Endothelial cell of umbilical vein (primary cell): ENCODE data around the gene MRPL34. TPM values are rescaled to one million over a fixed set of nuclear protein-coding genes. Genes with fewer than 3 reads are reported as not detected.

ENCODE experiments used
- BruUV-seq: library from RNA; stranded (reverse); fragments of 400-500 nt; replicated peaks from 2 replicates; lab custom pipeline; 2021; lab: Mats Ljungman, UMichigan
- CTCF ChIA-PET: fragments of 300-600, 350-600 bp; sonication (Branson Sonifier 250); formaldehyde crosslinking; loops from one replicate; lab custom pipeline; 2021; ENCODE audit warnings: antibody characterized with exemption, inconsistent platforms; lab: Charles Lee
- POLR2A ChIA-PET: fragments of 300-600, 350-600 bp; sonication (Branson Sonifier 250); formaldehyde crosslinking; loops from one replicate; lab custom pipeline; 2021; ENCODE audit warnings: antibody characterized with exemption, inconsistent platforms; lab: Charles Lee
- DNase-seq: peaks from one replicate; pipeline ENCODE4 v3.0.0-alpha.2; 2011; ENCODE audit warnings: low read depth, low spot score
- FAIRE-seq: peaks from 2 replicates; lab custom pipeline; 2011; peaks lifted over from hg19 to GRCh38; lab: Jason Lieb, UNC
- H2AFZ ChIP-seq: 2 replicates; pipeline ENCODE4 v1.6.0; 2012; ENCODE audit warnings: low read depth, low read length, control low read depth, inconsistent platforms
- H3K27ac ChIP-seq: 2 replicates; pipeline ENCODE4 v1.5.1; 2011; ENCODE audit warnings: low read depth, mild to moderate bottlenecking, control low read depth, low read length, moderate library complexity; ENCODE audit not compliant: insufficient read depth
- H3K27me3 ChIP-seq, 2 experiments: 2 replicates each; pipeline versions ENCODE4 v1.6.0 to v1.6.1; 2011; ENCODE audit warnings: low read length in 2 of 2, mixed read lengths in 1 of 2; ENCODE audit not compliant: control insufficient read depth in 2 of 2, insufficient read depth in 2 of 2
- H3K36me3 ChIP-seq, 2 experiments: 2 replicates in 1 of 2; 3 replicates in 1 of 2; pipeline ENCODE4 v1.5.1; 2011; ENCODE audit warnings: low read length in 2 of 2, mild to moderate bottlenecking in 1 of 2, moderate library complexity in 1 of 2; ENCODE audit not compliant: control insufficient read depth in 2 of 2, insufficient read depth in 2 of 2; ENCODE audit errors: extremely low read depth in 1 of 2
- H3K4me1 ChIP-seq: 3 replicates; pipeline ENCODE4 v1.5.1; 2011; ENCODE audit warnings: mild to moderate bottlenecking, low read length; ENCODE audit not compliant: control insufficient read depth, insufficient read depth; ENCODE audit errors: extremely low read depth
- H3K4me2 ChIP-seq: 2 replicates; pipeline ENCODE4 v1.6.1; 2011; ENCODE audit warnings: low read length, control low read depth, mixed read lengths; ENCODE audit not compliant: insufficient read depth
- H3K4me3 ChIP-seq, 3 experiments: fragments of 200-600 bp in 1 of 3; sonication (generic), shearing (Covaris generic) in 1 of 3; replicated peaks in 1 of 3; 2 replicates each; pipeline ENCODE4 v1.5.1; 2011 to 2016; ENCODE audit warnings: control low read depth in 3 of 3, low read length in 3 of 3, mild to moderate bottlenecking in 2 of 3, inconsistent platforms in 1 of 3, low read depth in 1 of 3, moderate library complexity in 1 of 3; ENCODE audit not compliant: insufficient read depth in 1 of 3
- H3K79me2 ChIP-seq: 2 replicates; pipeline ENCODE4 v1.6.0; 2012; ENCODE audit warnings: low read length, inconsistent platforms; ENCODE audit not compliant: control insufficient read depth, insufficient read depth
- H3K9ac ChIP-seq: replicated peaks from 2 replicates; pipeline ENCODE3; 2011; ENCODE audit warnings: low read length, control low read depth; ENCODE audit not compliant: insufficient read depth; ENCODE audit errors: extremely low read depth
- H3K9me1 ChIP-seq: replicated peaks from 3 replicates; pipeline ENCODE4 v1.6.0; 2011; ENCODE audit warnings: mild to moderate bottlenecking, low read length; ENCODE audit not compliant: control insufficient read depth, insufficient read depth; ENCODE audit errors: extremely low read depth
- H3K9me3 ChIP-seq: replicated peaks from 2 replicates; pipeline ENCODE4 v1.5.1; 2012; ENCODE audit warnings: low read length, inconsistent platforms; ENCODE audit not compliant: control insufficient read depth, insufficient read depth
- H4K20me1 ChIP-seq: replicated peaks from 2 replicates; pipeline ENCODE3; 2011; ENCODE audit warnings: mild to moderate bottlenecking, low read length; ENCODE audit not compliant: control insufficient read depth, insufficient read depth; ENCODE audit errors: extremely low read depth
- EZH2 ChIP-seq: IDR thresholded peaks from 2 replicates; pipeline ENCODE4 v1.6.1; 2012; ENCODE audit warnings: borderline replicate concordance, low read depth, mild to moderate bottlenecking, moderate library complexity, low read length, inconsistent platforms; ENCODE audit not compliant: severe bottlenecking
- FOS ChIP-seq: IDR thresholded peaks from 2 replicates; pipeline ENCODE4 v1.6.1; 2011; ENCODE audit warnings: mild to moderate bottlenecking, low read length, moderate library complexity, borderline replicate concordance; ENCODE audit not compliant: insufficient read depth
- GATA2 ChIP-seq: IDR thresholded peaks from 2 replicates; pipeline ENCODE4 v1.7.0; 2011; ENCODE audit warnings: low read depth, mild to moderate bottlenecking, moderate library complexity, mixed read lengths, low read length; ENCODE audit not compliant: insufficient read length, insufficient read depth
- JUN ChIP-seq: IDR thresholded peaks from 2 replicates; pipeline ENCODE4 v1.6.1; 2011; ENCODE audit warnings: borderline replicate concordance, low read depth; ENCODE audit not compliant: insufficient read length, insufficient read depth
- MYC ChIP-seq: IDR thresholded peaks from one replicate; pipeline ENCODE4 v1.6.1; 2011; ENCODE audit warnings: mild to moderate bottlenecking, low read depth, low read length
- POLR2A ChIP-seq: IDR thresholded peaks from 2 replicates; pipeline ENCODE4 v1.6.1; 2012; ENCODE audit warnings: low read depth, mild to moderate bottlenecking, control low read depth, low read length
- POLR2AphosphoS5 ChIP-seq: IDR thresholded peaks from 2 replicates; pipeline ENCODE4 v1.6.1; 2012; ENCODE audit warnings: low read depth, mild to moderate bottlenecking, control low read depth, low read length, moderate library complexity; ENCODE audit not compliant: insufficient read depth
- dilution Hi-C: fragments of 300-500 bp; cut with MboI; formaldehyde crosslinking; loops from one replicate; pipeline ENCODE4 v1.15.0; 2019; ENCODE audit warnings: low sequenced_read_pairs; ENCODE audit not compliant: extremely low pct_ligation_motif_present
- intact Hi-C: fragments of 100-400 bp; cut with micrococcal nuclease; formaldehyde crosslinking; loops from one replicate; pipeline ENCODE4 v1.10.0; 2022
- polyA plus RNA-seq, 4 experiments: library from polyadenylated mRNA; depleted of rRNA in 3 of 4; stranded (reverse) in 3 of 4; unstranded in 1 of 4; fragments of >200 nt; gene quantifications; 2 replicates each; pipeline versions ENCODE4 v1.2.1 to v1.2.3, GENCODE V29; 2011 to 2012; ENCODE audit warnings: missing spikeins in 1 of 4
- total RNA-seq: library from RNA; stranded (reverse); gene quantifications from 2 replicates; pipeline ENCODE4 v1.2.3, GENCODE V29; 2021
- TF ChIP-seq, protein P1 (sequence below), 2 donors: IDR thresholded peaks; 1 replicate in 1 of 2; 2 replicates in 1 of 2; pipeline ENCODE4 v1.5.1; 2011; ENCODE audit warnings: low read length in 2 of 2, mild to moderate bottlenecking in 2 of 2, moderate library complexity in 2 of 2, control low read depth in 1 of 2, inconsistent platforms in 1 of 2, low read depth in 1 of 2; ENCODE audit not compliant: insufficient read depth in 1 of 2; ENCODE audit errors: extremely low read depth in 1 of 2
- TF ChIP-seq, protein P2 (sequence below): IDR thresholded peaks from 2 replicates; pipeline ENCODE4 v1.6.1; 2011; ENCODE audit not compliant: insufficient read depth, insufficient read length

Gene MRPL34
- total and polyA plus RNA-seq, 2 donors (not counting 3 experiments of a cell fraction or from before 2014, with no cell fraction given), result 45.5 to 55.7 TPM

DNA sequence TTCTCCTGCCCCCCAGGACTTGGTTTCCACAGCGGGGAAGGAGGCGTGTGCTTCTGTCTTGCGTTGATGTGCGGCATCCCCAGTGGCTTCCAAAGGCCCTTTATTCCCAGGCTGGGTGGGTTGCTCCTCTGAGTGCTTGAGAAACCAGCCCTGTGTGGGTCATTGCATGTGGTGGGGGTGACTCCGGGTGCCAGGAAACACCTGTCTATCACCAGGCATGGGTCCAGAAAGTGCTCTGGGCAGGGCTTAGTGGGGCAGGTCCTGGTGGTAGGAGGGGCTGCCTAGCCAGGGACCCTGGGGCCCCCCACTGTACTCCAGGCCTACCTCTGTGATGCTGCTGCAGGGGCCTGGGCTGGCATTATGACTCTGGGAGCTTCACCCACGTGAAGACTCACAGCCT lies 13.3 kb downstream of the MRPL34 start:
- no peaks in the 10 kb centered on the region for H3K9me1 ChIP-seq
- no peak overlapping the region for H3K27ac ChIP-seq
- H2AFZ ChIP-seq, result no peak overlapping the region
- intact Hi-C loops (no loop called here), dilution Hi-C loops (no loop called here)
- no TSS peak for BruUV-seq
- H3K79me2 ChIP-seq, result no peaks in the 10 kb centered on the region
- no peaks in the 10 kb centered on the region for H4K20me1 ChIP-seq
- H3K4me2 ChIP-seq, result no peak overlapping the region
- H3K9me3 ChIP-seq, result no peaks in the 10 kb centered on the region
- no peak for FAIRE-seq
- H3K27me3 ChIP-seq, result no peaks in the 10 kb centered on the region
- no peak overlapping the region for H3K4me3 ChIP-seq
- ChIA-PET POLR2A (no interaction called here), CTCF (no interaction called here)
- no peaks in the 10 kb centered on the region for H3K4me1 ChIP-seq
- no peak overlapping the region for H3K9ac ChIP-seq
- H3K36me3 ChIP-seq, result peaks cover 13 to 29% of the 10 kb centered on the region in 2 experiments
- no peak for DNase-seq
- TF ChIP-seq, protein P1, sequence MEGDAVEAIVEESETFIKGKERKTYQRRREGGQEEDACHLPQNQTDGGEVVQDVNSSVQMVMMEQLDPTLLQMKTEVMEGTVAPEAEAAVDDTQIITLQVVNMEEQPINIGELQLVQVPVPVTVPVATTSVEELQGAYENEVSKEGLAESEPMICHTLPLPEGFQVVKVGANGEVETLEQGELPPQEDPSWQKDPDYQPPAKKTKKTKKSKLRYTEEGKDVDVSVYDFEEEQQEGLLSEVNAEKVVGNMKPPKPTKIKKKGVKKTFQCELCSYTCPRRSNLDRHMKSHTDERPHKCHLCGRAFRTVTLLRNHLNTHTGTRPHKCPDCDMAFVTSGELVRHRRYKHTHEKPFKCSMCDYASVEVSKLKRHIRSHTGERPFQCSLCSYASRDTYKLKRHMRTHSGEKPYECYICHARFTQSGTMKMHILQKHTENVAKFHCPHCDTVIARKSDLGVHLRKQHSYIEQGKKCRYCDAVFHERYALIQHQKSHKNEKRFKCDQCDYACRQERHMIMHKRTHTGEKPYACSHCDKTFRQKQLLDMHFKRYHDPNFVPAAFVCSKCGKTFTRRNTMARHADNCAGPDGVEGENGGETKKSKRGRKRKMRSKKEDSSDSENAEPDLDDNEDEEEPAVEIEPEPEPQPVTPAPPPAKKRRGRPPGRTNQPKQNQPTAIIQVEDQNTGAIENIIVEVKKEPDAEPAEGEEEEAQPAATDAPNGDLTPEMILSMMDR (IDR thresholded peaks at IDR 0.05; ENCODE audit: extremely low read depth in 1 of 2, insufficient read depth in 1 of 2, low read depth in 1 of 2, low read length in 2 of 2), result no peak
- no peak for TF ChIP-seq FOS
- TF ChIP-seq POLR2AphosphoS5, result no peak
- no peak for TF ChIP-seq POLR2A
- TF ChIP-seq, protein P2, sequence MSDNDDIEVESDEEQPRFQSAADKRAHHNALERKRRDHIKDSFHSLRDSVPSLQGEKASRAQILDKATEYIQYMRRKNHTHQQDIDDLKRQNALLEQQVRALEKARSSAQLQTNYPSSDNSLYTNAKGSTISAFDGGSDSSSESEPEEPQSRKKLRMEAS, result no peak
- TF ChIP-seq MYC, result no peak
- no peak for TF ChIP-seq EZH2
- TF ChIP-seq JUN, result no peak
- TF ChIP-seq GATA2, result no peak
